Measurements from ENCODE around the gene NDUFA13.

Gene NDUFA13

DNA sequence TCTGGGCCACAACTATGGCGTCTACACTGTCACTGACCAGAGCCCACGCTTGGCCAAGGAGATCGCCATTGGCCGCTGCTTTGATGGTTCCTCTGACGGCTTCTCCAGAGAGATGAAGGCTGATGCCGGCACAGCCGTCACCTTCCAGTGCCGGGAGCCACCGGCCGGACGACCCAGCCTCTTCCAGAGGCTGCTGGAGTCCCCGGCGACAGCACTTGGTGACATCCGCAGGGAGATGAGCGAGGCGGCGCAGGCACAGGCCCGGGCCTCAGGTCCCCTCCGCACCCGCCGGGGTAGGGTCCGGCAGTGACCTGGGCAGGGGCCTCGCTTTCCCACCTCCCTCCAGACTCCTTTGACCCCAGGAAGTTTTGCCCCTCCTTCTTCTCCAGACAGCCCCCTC lies 29.7 kb downstream of the NDUFA13 start:
- Histone ChIP-seq H3K79me2 (ENCODE audit: insufficient read depth, low read length) (no peaks in the 10 kb centered on the region), H3K4me3 (ENCODE audit: low read depth, low read length, poor library complexity, severe bottlenecking) (no peak overlapping the region), H3K27ac (ENCODE audit: low read depth, low read length, poor library complexity, severe bottlenecking) (no peak overlapping the region), H2AFZ (ENCODE audit: low read length) (no peak overlapping the region), H3K27me3 (ENCODE audit: insufficient read depth, low read length) (no peaks in the 10 kb centered on the region), H3K9ac (ENCODE audit: low read length) (no peak overlapping the region), H3K9me3 (ENCODE audit: low read length) (no peaks in the 10 kb centered on the region), H3F3A (ENCODE audit: insufficient read depth, low read length) (no peaks in the 10 kb centered on the region), H3K4me1 (ENCODE audit: insufficient read depth, low read length, severe bottlenecking) (no peaks in the 10 kb centered on the region), H3K9me2 (ENCODE audit: low read depth, low read length) (no peaks in the 10 kb centered on the region), H3K4me2 (ENCODE audit: low read length) (no peak overlapping the region), H4K20me1 (ENCODE audit: insufficient read depth, low read length) (no peaks in the 10 kb centered on the region), H3K36me3 (ENCODE audit: insufficient read depth, low read length) (no peaks in the 10 kb centered on the region)
- TF ChIP-seq EZH2 (IDR thresholded peaks at IDR 0.05; ENCODE audit: borderline replicate concordance, low read length): no peak
- TF ChIP-seq, protein P1, sequence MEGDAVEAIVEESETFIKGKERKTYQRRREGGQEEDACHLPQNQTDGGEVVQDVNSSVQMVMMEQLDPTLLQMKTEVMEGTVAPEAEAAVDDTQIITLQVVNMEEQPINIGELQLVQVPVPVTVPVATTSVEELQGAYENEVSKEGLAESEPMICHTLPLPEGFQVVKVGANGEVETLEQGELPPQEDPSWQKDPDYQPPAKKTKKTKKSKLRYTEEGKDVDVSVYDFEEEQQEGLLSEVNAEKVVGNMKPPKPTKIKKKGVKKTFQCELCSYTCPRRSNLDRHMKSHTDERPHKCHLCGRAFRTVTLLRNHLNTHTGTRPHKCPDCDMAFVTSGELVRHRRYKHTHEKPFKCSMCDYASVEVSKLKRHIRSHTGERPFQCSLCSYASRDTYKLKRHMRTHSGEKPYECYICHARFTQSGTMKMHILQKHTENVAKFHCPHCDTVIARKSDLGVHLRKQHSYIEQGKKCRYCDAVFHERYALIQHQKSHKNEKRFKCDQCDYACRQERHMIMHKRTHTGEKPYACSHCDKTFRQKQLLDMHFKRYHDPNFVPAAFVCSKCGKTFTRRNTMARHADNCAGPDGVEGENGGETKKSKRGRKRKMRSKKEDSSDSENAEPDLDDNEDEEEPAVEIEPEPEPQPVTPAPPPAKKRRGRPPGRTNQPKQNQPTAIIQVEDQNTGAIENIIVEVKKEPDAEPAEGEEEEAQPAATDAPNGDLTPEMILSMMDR (IDR thresholded peaks at IDR 0.05; ENCODE audit: low read length): no peak

DNA sequence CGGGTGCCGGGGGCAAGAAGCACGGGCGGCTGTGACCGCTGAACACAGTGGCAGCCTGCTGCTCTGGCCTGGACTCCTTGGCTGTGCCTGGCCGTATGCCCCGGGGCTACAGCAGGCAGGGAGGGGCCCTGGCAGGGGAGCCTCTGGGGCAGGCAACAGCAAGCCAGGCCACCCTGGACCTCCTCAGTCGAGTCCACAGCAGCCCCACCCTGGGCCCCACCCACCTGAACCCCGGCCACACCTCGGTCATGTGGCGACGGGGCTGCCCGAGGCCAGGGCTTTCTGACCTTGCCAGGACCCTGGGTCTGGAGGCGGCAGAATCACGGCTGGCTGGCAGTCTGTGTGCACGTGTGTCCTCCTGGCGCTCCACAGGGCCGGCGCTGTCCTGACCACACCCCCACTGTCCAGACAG lies 30.7 kb downstream of the NDUFA13 start:
- Histone ChIP-seq H3K4me1 (ENCODE audit: insufficient read depth, low read length, severe bottlenecking) (no peaks in the 10 kb centered on the region), H3K4me3 (ENCODE audit: low read depth, low read length, poor library complexity, severe bottlenecking) (no peak overlapping the region), H3F3A (ENCODE audit: insufficient read depth, low read length) (no peaks in the 10 kb centered on the region), H2AFZ (ENCODE audit: low read length) (no peak overlapping the region), H3K27ac (ENCODE audit: low read depth, low read length, poor library complexity, severe bottlenecking) (no peak overlapping the region), H3K9ac (ENCODE audit: low read length) (no peak overlapping the region), H3K9me2 (ENCODE audit: low read depth, low read length) (no peaks in the 10 kb centered on the region), H3K4me2 (ENCODE audit: low read length) (no peak overlapping the region), H3K36me3 (ENCODE audit: insufficient read depth, low read length) (no peaks in the 10 kb centered on the region), H3K27me3 (ENCODE audit: insufficient read depth, low read length) (0 out of 2 replicates have a peak, but pooled peaks cover 4% of the 10 kb centered on the region), H3K79me2 (ENCODE audit: insufficient read depth, low read length) (no peaks in the 10 kb centered on the region), H4K20me1 (ENCODE audit: insufficient read depth, low read length) (no peaks in the 10 kb centered on the region), H3K9me3 (ENCODE audit: low read length) (no peaks in the 10 kb centered on the region)
- TF ChIP-seq, protein P1 (IDR thresholded peaks at IDR 0.05; ENCODE audit: low read length): no peak

DNA sequence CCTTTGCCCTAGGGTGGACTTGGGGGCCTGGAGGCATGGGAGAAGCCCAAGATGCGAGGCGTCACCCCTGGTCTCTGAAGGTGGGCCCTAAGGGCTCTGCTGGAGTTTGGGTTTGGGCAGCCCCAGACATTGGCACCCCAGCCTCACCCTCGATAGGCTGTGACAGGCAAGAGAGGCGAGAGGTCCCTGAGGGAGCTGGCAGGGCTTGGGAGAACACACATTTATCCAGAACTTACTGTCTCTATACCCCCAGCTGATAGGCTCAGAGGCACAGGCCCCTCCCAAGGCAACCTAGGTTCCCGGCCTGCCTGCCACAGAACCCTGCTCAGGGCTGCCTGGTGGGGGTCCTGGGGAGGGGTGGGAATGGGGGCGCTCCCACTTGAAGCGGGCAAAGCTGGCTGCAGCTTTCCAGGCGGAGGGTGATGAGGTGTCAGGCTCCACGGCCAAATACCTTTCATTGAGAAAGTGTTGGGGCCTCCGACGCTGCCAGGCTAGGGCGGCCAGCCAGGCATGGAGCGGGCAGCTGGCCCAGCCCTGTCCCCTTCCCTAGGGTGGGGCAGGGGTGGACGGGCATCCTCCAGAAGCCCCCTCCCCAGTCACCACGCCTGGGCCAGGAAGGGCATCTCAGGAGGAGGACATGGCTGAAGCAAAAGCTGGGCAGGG lies 31.8 kb downstream of the NDUFA13 start:
- Histone ChIP-seq H3K4me1 (ENCODE audit: insufficient read depth, low read length, severe bottlenecking) (no peaks in the 10 kb centered on the region), H3K9ac (ENCODE audit: low read length) (no peak overlapping the region), H3K27me3 (ENCODE audit: insufficient read depth, low read length) (0 out of 2 replicates have a peak, but pooled peaks cover 4% of the 10 kb centered on the region), H3K4me2 (ENCODE audit: low read length) (no peak overlapping the region), H3K79me2 (ENCODE audit: insufficient read depth, low read length) (no peaks in the 10 kb centered on the region), H3K9me2 (ENCODE audit: low read depth, low read length) (no peaks in the 10 kb centered on the region), H3K4me3 (ENCODE audit: low read depth, low read length, poor library complexity, severe bottlenecking) (no peak overlapping the region), H3K27ac (ENCODE audit: low read depth, low read length, poor library complexity, severe bottlenecking) (no peak overlapping the region), H4K20me1 (ENCODE audit: insufficient read depth, low read length) (no peaks in the 10 kb centered on the region), H3K36me3 (ENCODE audit: insufficient read depth, low read length) (no peaks in the 10 kb centered on the region), H3K9me3 (ENCODE audit: low read length) (no peaks in the 10 kb centered on the region), H3F3A (ENCODE audit: insufficient read depth, low read length) (no peaks in the 10 kb centered on the region), H2AFZ (ENCODE audit: low read length) (no peak overlapping the region)
- TF ChIP-seq, protein P1 (IDR thresholded peaks at IDR 0.05; ENCODE audit: low read length): no peak
- no peak for TF ChIP-seq EZH2 (IDR thresholded peaks at IDR 0.05; ENCODE audit: borderline replicate concordance, low read length)
